ENCODE results near the gene TSTD1.
"Not testable (repeated sequence)": the region's sequence is repeated elsewhere in the genome, so short reads cannot be mapped to it uniquely, and the experiment has no call there.

The TSTD1 gene

DNA sequence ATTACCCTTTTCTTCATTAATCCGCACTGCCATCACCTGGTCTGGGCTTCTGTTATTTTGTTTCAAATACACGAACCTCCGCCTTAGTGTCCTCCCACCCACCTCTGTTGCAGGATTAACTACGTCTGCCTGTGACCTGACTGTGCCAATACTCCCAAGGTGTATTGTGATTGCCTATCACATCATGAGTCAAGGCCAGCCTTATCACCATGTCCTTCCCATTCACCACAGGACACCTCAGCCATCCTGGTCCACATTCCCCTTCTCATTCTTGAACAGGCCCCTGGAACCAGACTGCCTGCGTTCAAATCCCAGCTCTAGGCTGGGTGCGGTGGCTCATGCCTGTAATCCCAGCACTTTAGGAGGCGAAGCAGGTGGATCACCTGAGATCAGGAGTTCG, 32.2 kb downstream of the TSTD1 start:
- FAIRE-seq: no peak

DNA sequence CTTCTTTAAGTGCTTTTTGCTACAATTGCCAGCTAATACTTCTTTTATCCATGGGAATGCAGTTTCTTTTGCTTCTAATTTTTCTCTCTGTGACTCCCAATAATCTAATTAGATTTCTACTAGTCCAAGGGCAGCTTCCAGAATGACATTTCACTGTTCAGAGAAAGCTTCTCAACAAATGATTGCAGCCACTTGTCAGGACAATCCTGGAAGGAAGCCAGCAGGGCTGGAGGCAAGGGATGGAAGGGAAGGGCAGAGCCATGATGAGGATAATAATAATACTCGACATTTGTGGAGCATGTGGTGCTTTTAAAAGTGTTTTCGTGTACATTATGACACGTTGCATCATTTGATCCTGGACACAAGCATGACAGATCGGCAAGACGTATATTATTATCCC, 37.2 kb downstream of the TSTD1 start:
- FAIRE-seq: no peak

DNA sequence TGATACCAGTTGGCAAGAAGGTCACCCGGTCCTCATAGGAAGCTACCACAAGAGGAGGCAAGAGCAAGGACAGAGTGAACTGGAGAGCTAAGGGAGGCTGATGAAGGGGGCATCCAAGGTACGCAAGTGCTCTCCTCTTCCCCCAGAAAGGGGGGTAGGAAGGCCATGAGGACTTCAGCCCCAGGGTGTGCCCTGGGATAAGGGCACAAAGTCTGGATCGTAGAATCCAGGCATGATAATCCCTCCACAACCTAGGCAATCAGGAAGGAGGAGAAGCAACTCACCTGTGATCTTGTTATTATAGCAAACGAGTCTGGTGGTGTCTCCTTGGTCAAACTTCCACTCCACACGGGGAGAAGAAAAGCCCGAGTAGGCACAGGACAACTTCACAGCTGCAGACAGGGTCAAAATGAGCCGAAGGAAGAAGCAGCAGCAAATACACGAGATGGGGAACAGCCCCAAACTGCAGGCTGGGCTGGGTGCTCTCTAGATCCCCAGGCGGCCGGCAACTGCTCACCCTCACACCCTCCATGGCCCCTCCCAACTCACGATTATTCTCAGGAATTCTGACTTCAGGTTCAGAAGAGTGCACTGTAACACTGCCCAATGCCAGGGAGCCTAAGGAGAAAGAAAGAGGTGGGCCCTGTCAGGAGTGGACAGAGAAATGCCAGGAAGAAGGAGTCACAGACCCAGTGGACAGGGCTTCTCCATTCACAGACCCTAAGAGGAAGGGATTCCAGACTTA, 37.9 kb downstream of the TSTD1 start:
- FAIRE-seq: no peak

DNA sequence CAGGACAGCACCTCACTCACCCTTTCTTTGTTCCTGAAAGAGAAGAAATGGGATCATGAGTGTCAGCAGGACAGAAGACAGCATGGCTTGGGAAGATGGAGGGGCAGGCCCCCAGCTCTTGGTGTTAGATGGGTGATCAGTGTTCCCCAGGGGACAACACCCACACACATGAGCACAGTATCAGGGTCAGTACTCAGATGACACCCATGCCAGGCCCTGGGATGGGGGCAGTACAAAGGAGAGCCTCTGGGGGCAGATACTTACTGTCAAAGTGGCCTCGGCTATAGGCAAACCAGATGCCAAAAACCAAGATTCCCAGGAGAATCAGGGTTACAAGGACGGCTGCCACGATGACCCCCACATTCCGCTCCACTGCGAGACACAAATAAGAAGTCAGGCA, 39.4 kb downstream of the TSTD1 start:
- FAIRE-seq: no peak

DNA sequence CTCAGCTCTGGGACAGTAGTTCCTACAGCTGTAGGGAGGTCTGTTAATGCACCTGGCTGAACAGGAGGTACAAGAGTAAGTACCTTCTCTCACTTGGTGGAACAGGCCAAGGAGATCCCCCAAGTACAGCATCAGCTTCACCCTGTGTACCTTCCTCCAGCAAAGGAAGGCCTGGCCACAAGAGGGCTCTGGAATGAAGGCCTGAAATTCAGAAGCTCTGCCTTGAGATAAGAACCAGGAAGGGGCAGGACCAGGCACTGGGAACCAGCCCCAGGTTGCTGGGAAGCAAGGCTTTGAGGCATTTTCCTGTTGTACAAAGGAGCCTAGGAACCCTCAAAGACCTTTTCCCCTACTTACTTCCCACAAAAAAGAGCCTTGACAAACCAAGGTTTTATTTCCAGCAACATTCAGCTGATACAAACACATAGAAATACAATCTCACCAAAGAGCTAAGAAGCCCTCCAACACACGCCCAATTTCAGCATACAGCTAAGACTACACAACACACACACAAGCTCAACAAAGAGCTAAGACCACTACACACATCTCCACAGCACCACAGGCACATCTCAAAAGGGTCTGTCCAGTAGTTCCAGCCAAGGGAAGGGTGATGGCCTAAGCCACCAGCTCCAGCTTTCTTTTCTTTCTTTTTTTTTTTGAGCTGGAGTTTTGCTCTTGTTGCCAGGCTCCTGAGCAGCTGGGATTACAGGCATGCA, 41.3 kb downstream of the TSTD1 start:
- no peak for FAIRE-seq

DNA sequence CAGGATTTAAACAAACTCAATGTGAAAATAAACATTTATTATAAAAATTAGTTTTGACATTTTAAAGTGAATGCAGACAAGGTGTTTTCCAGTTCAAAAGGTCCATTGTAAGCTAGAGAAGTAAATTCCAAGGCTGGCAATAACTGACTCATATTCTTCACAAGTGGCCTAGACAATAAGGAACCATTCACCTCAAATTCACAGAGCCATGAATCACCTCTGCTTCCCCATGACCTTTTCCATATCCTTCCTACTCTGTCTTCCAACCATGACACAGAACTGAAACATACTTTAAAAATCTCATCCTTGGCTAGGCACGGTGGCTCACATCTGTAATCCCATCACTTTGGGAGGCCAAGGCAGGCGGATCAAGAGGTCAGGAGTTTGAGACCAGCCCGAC, 42.6 kb downstream of the TSTD1 start:
- no peak for FAIRE-seq

DNA sequence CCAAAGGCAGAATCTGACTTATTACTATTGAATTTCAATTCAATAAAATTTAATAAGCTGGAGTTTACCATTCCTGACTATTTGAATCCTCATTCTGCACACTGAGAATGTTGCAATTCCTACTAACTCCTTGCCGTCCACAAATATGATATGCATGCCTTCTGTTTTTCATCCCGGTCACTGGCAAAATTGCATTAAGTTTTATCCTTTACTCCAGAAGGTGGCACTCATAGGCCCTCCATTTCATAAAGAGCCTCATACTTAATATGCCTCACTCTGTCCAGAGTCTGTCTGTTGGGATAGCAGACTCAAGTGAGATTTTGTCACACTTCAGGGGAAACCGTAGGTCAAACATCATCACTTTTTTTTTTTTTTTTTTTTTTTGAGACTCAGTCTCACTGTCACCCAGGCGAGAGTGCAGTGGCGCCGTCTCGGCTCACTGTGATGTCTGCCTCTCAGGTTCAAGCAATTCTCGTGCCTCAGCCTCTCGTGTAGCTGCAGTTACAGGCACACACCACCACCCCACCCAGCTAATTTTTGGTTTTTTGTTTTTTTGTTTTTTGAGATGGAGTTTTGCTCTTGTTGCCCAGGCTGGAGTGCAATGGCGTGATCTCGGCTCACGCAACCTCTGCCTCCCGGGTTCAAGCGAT, 45.1 kb downstream of the TSTD1 start:
- peak; percentile 89 for FAIRE-seq

DNA sequence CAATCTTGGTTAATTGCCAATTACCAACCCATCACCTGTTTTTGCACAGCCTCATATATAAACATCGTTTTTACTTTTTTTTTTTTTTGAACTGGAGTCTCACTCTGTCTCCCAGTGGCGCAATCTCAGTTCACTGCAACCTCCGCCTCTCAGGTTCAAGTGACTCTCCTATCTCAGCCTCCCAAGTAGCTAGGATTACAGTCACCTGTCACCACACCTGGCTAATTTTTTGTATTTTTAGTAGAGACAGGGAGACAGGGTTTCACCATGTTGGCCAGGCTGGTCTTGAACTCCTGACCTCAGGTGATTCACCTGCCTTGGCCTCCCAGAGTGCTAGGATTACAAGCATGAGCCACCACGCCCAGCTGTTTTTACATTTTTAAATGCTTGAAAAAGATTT, 46.7 kb downstream of the TSTD1 start:
- FAIRE-seq: not testable (repeated sequence)

All from A204.1 (cell line).